CD4-positive, CD25-positive, alpha-beta regulatory T cell (primary cell): Measurements from ENCODE around the gene CD99L2. TPM values are rescaled to one million over a fixed set of nuclear protein-coding genes. Genes with fewer than 3 reads are reported as not detected.
"Not testable (repeated sequence)": the region's sequence is repeated elsewhere in the genome, so short reads cannot be mapped to it uniquely, and the experiment has no call there.

ENCODE experiments used
- ATAC-seq, 2 donors: fragments of 150-1000 bp; cut with Tn5 transposase; one replicate each; pipeline ENCODE4 v1.10.0; 2021; ENCODE audit warnings: low read depth in 2 of 2, moderate number of reproducible peaks in 2 of 2, moderate library complexity in 1 of 2
- DNase-seq, 3 donors: peaks; one replicate each; pipeline versions ENCODE4 v3.0.0 to v3.0.0-alpha.2; 2012 to 2022; ENCODE audit warnings: mixed read lengths in 1 of 3
- H3K27ac ChIP-seq: one replicate; pipeline ENCODE4 v1.7.0; 2013; ENCODE audit warnings: mild to moderate bottlenecking, low read length; ENCODE audit not compliant: insufficient read depth, poor library complexity, severe bottlenecking
- H3K27me3 ChIP-seq: one replicate; pipeline ENCODE4 v1.7.0; 2013; ENCODE audit warnings: low read length; ENCODE audit not compliant: control insufficient read depth, insufficient read depth
- H3K36me3 ChIP-seq: one replicate; pipeline ENCODE4 v1.7.0; 2013; ENCODE audit warnings: mild to moderate bottlenecking, low read length, moderate library complexity; ENCODE audit not compliant: control insufficient read depth, insufficient read depth
- H3K4me1 ChIP-seq: 2 replicates; pipeline ENCODE4 v1.7.0; 2013; ENCODE audit warnings: mild to moderate bottlenecking, low read length; ENCODE audit not compliant: insufficient read depth, control insufficient read depth, poor library complexity, severe bottlenecking
- H3K4me3 ChIP-seq: one replicate; pipeline ENCODE4 v1.7.0; 2013; ENCODE audit warnings: low read depth, mild to moderate bottlenecking, low read length, moderate library complexity
- H3K9me3 ChIP-seq, 2 experiments: 1 replicate in 1 of 2; 2 replicates in 1 of 2; pipeline ENCODE4 v1.7.0; 2013; ENCODE audit warnings: low read length in 2 of 2, mild to moderate bottlenecking in 1 of 2, moderate library complexity in 1 of 2; ENCODE audit not compliant: control insufficient read depth in 2 of 2
- H3K27ac Mint-ChIP-seq, 3 donors: one replicate each; pipeline ENCODE4 v1.8.0; 2020 to 2022; ENCODE audit warnings: mild to moderate bottlenecking in 3 of 3, mixed read lengths in 3 of 3, moderate library complexity in 2 of 3
- H3K27me3 Mint-ChIP-seq: one replicate; pipeline ENCODE4 v1.8.0; 2022; ENCODE audit warnings: mild to moderate bottlenecking, mixed read lengths
- H3K36me3 Mint-ChIP-seq: one replicate; pipeline ENCODE4 v1.8.0; 2020; ENCODE audit warnings: mixed read lengths
- H3K4me1 Mint-ChIP-seq, 4 donors: one replicate each; pipeline ENCODE4 v1.8.0; 2020 to 2022; ENCODE audit warnings: mixed read lengths in 4 of 4, mild to moderate bottlenecking in 1 of 4
- H3K4me3 Mint-ChIP-seq, 4 donors: one replicate each; pipeline ENCODE4 v1.8.0; 2020 to 2022; ENCODE audit warnings: mild to moderate bottlenecking in 4 of 4, mixed read lengths in 4 of 4, moderate library complexity in 3 of 4
- H3K9me3 Mint-ChIP-seq, 7 donors: one replicate each; pipeline ENCODE4 v1.8.0; 2020 to 2022; ENCODE audit warnings: mixed read lengths in 7 of 7, mild to moderate bottlenecking in 3 of 7, moderate library complexity in 2 of 7
- polyA plus RNA-seq, 4 donors: library from polyadenylated mRNA; unstranded; fragments of 300-500 nt; fragmentation: Illumina TruSeq; gene quantifications; one replicate each; pipeline ENCODE4 v1.2.3, GENCODE V29; 2021
- total RNA-seq: library from RNA; stranded (reverse); gene quantifications from one replicate; pipeline ENCODE4 v1.2.3, GENCODE V29; 2022

Gene CD99L2
- total and polyA plus RNA-seq, 5 donors from 2014 or later = 14.3 to 18.6 (median 14.7) TPM

- not testable (repeated sequence) for H3K4me3 Mint-ChIP-seq, H3K36me3 ChIP-seq, H3K4me1 ChIP-seq, H3K27me3 ChIP-seq, H3K27me3 Mint-ChIP-seq, H3K4me3 ChIP-seq, H3K4me1 Mint-ChIP-seq, ATAC-seq, H3K27ac Mint-ChIP-seq, H3K9me3 ChIP-seq, H3K27ac ChIP-seq, DNase-seq
- Mint-ChIP-seq H3K9me3 (peaks cover 0 to 15% (median 2%) of the 10 kb centered on the region in 7 donors), H3K36me3 (peaks cover 27% of the 10 kb centered on the region)
Measured at GRCh38 chrX:150823826-150824225, 74.6 kb downstream of the CD99L2 start.

DNA sequence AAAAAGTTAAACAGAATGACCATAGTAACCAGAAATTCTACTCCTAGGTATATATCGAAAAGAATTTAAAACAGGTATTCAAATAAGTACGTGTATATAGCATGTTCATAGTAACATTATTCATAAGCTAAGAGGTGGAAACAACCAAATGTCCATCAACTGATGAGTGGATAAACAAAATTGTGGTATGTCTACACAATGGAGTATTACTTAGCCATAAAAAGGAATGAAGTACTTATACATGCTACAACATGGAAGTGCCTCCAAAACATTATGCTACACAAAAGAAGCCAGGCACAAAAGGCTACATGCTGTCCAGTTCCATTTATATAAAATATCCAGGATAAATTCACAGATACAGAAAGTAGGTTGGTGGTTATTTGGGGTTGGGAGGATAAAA, 76.5 kb downstream of the CD99L2 start:
- Mint-ChIP-seq H3K4me1 (no peaks in the 10 kb centered on the region), H3K36me3 (peaks cover 14% of the 10 kb centered on the region), H3K27me3 (no peaks in the 10 kb centered on the region), H3K4me3 (no peak overlapping the region), H3K27ac (no peak overlapping the region), H3K9me3 (peaks cover 0 to 15% (median 3%) of the 10 kb centered on the region in 7 donors)
- no peaks in the 10 kb centered on the region for H3K27me3 ChIP-seq
- H3K27ac ChIP-seq = no peak overlapping the region
- no peaks in the 10 kb centered on the region for H3K9me3 ChIP-seq
- H3K4me1 ChIP-seq = no peaks in the 10 kb centered on the region
- DNase-seq (no peak), ATAC-seq (no peak)
- H3K36me3 ChIP-seq = peaks cover 4% of the 10 kb centered on the region
- no peak overlapping the region for H3K4me3 ChIP-seq

- Histone ChIP-seq H3K4me1 (no peaks in the 10 kb centered on the region), H3K9me3 (no peaks in the 10 kb centered on the region), H3K4me3 (no peak overlapping the region), H3K27ac (no peak overlapping the region), H3K27me3 (no peaks in the 10 kb centered on the region), H3K36me3 (peaks cover 9% of the 10 kb centered on the region)
- Mint-ChIP-seq H3K27me3 (no peaks in the 10 kb centered on the region), H3K4me3 (no peak overlapping the region), H3K9me3 (peaks cover 0 to 4% (median 0%) of the 10 kb centered on the region in 7 donors), H3K36me3 (peaks cover 17% of the 10 kb centered on the region), H3K27ac (no peak overlapping the region), H3K4me1 (peaks cover 0 to 3% (median 1%) of the 10 kb centered on the region in 4 donors)
- DNase-seq = no peak
- no peak for ATAC-seq
Measured at GRCh38 chrX:150813922-150814321, 84.5 kb downstream of the CD99L2 start.

DNA sequence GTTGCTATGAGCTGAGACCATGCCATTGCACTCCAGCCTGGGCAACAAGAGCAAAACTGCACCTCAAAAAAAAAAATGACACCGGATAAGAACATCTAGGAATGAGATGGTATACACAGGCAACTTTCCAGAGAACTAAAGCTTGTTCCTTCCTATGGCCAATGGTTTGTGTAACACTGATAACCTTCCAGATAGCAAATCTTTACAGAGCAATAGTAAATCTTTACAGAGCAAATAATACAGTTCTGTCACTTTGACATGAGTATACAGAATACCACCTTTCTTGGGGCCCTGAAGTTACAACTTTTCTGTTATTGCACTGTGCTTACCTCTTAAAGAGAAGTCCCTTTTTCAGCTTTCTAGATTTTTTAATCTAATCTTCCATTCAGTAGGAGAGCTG, 91.6 kb downstream of the CD99L2 start:
- Histone ChIP-seq H3K9me3 (no peaks in the 10 kb centered on the region), H3K4me1 (no peaks in the 10 kb centered on the region), H3K36me3 (no peaks in the 10 kb centered on the region), H3K27me3 (no peaks in the 10 kb centered on the region), H3K4me3 (no peak overlapping the region), H3K27ac (no peak overlapping the region)
- ATAC-seq (no peak), DNase-seq (no peak)
- no peaks in the 10 kb centered on the region for H3K4me1 Mint-ChIP-seq
- no peak overlapping the region for H3K27ac Mint-ChIP-seq
- peaks cover 0 to 1% (median 0%) of the 10 kb centered on the region in 7 donors for H3K9me3 Mint-ChIP-seq
- H3K36me3 Mint-ChIP-seq = peaks cover 18% of the 10 kb centered on the region
- H3K4me3 Mint-ChIP-seq = no peak overlapping the region
- no peaks in the 10 kb centered on the region for H3K27me3 Mint-ChIP-seq

DNA sequence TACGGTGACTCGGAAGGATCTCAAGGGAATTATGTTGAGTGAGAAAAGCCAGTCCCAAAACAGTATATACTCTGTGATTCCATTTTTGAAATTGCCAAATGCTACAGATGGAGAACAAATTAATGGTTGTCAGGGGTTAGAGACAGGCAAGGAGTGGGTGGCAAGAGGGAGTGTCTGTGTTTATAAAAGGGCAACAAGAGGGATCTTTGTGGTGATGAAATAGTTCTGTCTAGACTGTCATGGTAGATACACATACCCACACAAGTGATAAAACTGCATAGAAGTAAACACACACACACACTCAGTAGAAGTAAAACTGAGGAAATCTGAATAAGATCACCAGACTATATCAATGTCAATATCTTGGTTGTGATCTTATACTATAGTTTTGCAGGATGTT, 92.7 kb downstream of the CD99L2 start:
- ATAC-seq (no peak), DNase-seq (no peak)
- H3K4me3 Mint-ChIP-seq = no peak overlapping the region
- no peaks in the 10 kb centered on the region for H3K9me3 ChIP-seq
- H3K4me3 ChIP-seq = no peak overlapping the region
- no peaks in the 10 kb centered on the region for H3K4me1 Mint-ChIP-seq
- H3K27ac ChIP-seq = no peak overlapping the region
- no peak overlapping the region for H3K27ac Mint-ChIP-seq
- no peaks in the 10 kb centered on the region for H3K27me3 Mint-ChIP-seq
- peaks cover 0 to 1% (median 0%) of the 10 kb centered on the region in 7 donors for H3K9me3 Mint-ChIP-seq
- peaks cover 18% of the 10 kb centered on the region for H3K36me3 Mint-ChIP-seq
- no peaks in the 10 kb centered on the region for H3K36me3 ChIP-seq
- no peaks in the 10 kb centered on the region for H3K4me1 ChIP-seq
- no peaks in the 10 kb centered on the region for H3K27me3 ChIP-seq

DNA sequence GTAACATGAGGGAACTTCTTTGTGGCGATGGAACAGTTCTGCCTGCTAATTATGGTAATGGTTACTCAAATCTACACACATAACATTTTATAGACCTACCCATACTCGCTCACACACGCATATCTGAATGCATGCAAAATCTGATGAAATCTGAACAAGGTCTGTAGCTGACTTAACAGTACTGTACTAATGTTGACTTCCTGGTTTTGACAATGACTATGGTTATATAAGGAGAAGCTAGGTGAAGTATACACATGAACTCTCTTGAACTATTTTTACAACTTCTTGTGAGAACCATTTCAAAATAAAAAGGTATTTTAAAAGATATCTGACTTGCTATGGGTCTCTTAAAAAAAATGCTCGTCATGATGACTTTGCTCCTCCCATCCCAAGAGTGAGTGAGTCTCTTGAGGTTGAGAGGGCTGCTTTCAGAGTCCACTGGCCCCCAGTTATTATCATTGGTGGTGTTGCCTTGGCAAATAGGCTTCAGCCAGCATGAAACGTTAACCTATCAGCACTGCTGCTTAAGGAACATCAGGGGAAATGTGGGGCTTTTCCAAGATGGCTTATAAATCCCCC, 105.4 kb downstream of the CD99L2 start:
- H3K4me3 ChIP-seq = no peak overlapping the region
- H3K4me1 Mint-ChIP-seq = peaks cover 0 to 4% (median 2%) of the 10 kb centered on the region in 4 donors
- H3K9me3 Mint-ChIP-seq = peaks cover 0 to 2% (median 0%) of the 10 kb centered on the region in 7 donors
- no peak for DNase-seq
- H3K9me3 ChIP-seq = no peaks in the 10 kb centered on the region
- ATAC-seq = no peak
- H3K27ac Mint-ChIP-seq = no peak overlapping the region
- H3K27ac ChIP-seq = no peak overlapping the region
- no peaks in the 10 kb centered on the region for H3K27me3 ChIP-seq
- no peaks in the 10 kb centered on the region for H3K4me1 ChIP-seq
- H3K4me3 Mint-ChIP-seq = no peak overlapping the region
- no peaks in the 10 kb centered on the region for H3K27me3 Mint-ChIP-seq
- peaks cover 16% of the 10 kb centered on the region for H3K36me3 Mint-ChIP-seq
- peaks cover 17% of the 10 kb centered on the region for H3K36me3 ChIP-seq

DNA sequence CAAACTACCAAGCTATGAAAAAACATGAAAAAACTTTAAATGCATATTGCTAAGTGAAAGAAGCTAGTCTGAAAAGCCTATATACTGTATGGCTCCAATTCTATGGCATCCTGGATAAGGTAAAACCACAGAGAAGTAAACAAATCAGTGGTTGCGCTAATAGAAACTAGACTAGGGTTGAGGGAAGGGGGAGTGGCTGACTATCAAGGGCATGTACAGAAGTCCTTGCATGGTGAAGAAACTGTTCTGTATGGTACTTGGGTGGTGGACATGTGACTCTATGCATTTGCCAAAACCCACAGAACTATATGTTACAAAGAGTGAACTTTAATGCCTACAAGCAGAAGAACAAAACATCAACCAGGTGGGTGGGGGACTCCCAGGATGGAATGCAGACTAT, 108.4 kb downstream of the CD99L2 start:
- Mint-ChIP-seq H3K27ac (peak overlapping the region in 1 of 3 donors; percentile 79), H3K4me1 (peaks cover 0 to 4% (median 2%) of the 10 kb centered on the region in 4 donors), H3K27me3 (no peaks in the 10 kb centered on the region), H3K9me3 (peaks cover 0 to 2% (median 0%) of the 10 kb centered on the region in 7 donors), H3K4me3 (no peak overlapping the region), H3K36me3 (peaks cover 19% of the 10 kb centered on the region)
- no peak overlapping the region for H3K4me3 ChIP-seq
- H3K4me1 ChIP-seq = no peaks in the 10 kb centered on the region
- no peaks in the 10 kb centered on the region for H3K27me3 ChIP-seq
- DNase-seq (no peak), ATAC-seq (no peak)
- H3K9me3 ChIP-seq = no peaks in the 10 kb centered on the region
- H3K36me3 ChIP-seq = peaks cover 14% of the 10 kb centered on the region
- no peak overlapping the region for H3K27ac ChIP-seq

DNA sequence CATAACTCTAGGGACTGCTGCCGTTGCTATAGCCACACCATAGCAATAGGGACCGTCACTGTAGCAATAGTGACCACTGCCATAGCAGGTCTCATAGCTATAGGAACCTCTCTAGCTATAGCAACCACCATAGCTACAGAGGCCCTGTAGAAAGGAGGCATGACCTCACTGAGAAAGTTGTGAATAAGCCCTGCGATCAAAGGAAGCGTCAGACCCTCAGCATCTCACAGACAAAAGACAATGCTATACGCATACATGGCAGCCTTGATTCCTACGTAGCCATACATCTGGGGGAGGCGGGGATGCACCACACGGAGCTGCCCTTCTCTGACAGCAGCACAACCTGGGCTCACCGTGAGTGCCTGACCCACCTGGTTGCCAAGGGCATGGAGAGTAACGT, 116.8 kb downstream of the CD99L2 start:
- no peaks in the 10 kb centered on the region for H3K27me3 ChIP-seq
- H3K9me3 Mint-ChIP-seq = no peaks in the 10 kb centered on the region
- H3K4me3 ChIP-seq = no peak overlapping the region
- no peaks in the 10 kb centered on the region for H3K9me3 ChIP-seq
- H3K36me3 ChIP-seq = no peaks in the 10 kb centered on the region
- peaks cover 0 to 2% (median 0%) of the 10 kb centered on the region in 4 donors for H3K4me1 Mint-ChIP-seq
- DNase-seq = no peak
- H3K4me3 Mint-ChIP-seq = no peak overlapping the region
- H3K4me1 ChIP-seq = no peaks in the 10 kb centered on the region
- H3K36me3 Mint-ChIP-seq = peaks cover under 1% of the 10 kb centered on the region
- no peak overlapping the region for H3K27ac Mint-ChIP-seq
- no peak for ATAC-seq
- H3K27ac ChIP-seq = no peak overlapping the region
- H3K27me3 Mint-ChIP-seq = no peaks in the 10 kb centered on the region
